Transverse colon (tissue), 4 donors: Measurements from ENCODE around the gene HS1BP3. TPM values are rescaled to one million over a fixed set of nuclear protein-coding genes. Genes with fewer than 3 reads are reported as not detected.

Source experiments
- DNase-seq: peaks from one replicate; pipeline ENCODE4 v3.0.0-alpha.2; 2019
- H3K27ac ChIP-seq, 4 donors: fragments of 200-600 bp; sonication (generic); 2 replicates each; pipeline ENCODE4 v1.5.1; 2016 to 2018; ENCODE audit warnings: inconsistent platforms in 4 of 4
- H3K27me3 ChIP-seq: fragments of 200-600 bp; sonication (generic); 2 replicates; pipeline ENCODE4 v1.5.1; 2017; ENCODE audit warnings: inconsistent platforms
- H3K36me3 ChIP-seq, 4 donors: fragments of 200-600 bp; sonication (generic); 2 replicates each; pipeline ENCODE4 v1.5.1; 2017 to 2019; ENCODE audit warnings: inconsistent platforms in 4 of 4
- H3K4me1 ChIP-seq, 4 donors: fragments of 200-600 bp; sonication (generic); 2 replicates each; pipeline ENCODE4 v1.5.1; 2017 to 2020; ENCODE audit warnings: inconsistent platforms in 4 of 4
- H3K4me3 ChIP-seq, 4 donors: fragments of 200-600 bp; sonication (generic); 1 replicate in 1 of 4; 2 replicates in 3 of 4; pipeline versions ENCODE4 v1.5.1 to v1.6.1; 2017 to 2019; ENCODE audit warnings: inconsistent platforms in 4 of 4
- H3K9me3 ChIP-seq, 2 donors: fragments of 200-600 bp; sonication (generic); 2 replicates each; pipeline ENCODE4 v1.5.1; 2017 to 2019; ENCODE audit warnings: inconsistent platforms in 2 of 2
- EP300 ChIP-seq: sonication (generic); formaldehyde crosslinking; IDR thresholded peaks from one replicate; pipeline ENCODE4 v1.6.1; 2017; ENCODE audit warnings: antibody characterized with exemption, low read depth
- POLR2A ChIP-seq: fragments of 450-650 bp; IDR thresholded peaks from one replicate; pipeline ENCODE4 v1.6.1; 2016; ENCODE audit warnings: antibody characterized with exemption, mild to moderate bottlenecking, moderate library complexity
- POLR2AphosphoS5 ChIP-seq, 3 donors: sonication (generic); formaldehyde crosslinking; IDR thresholded peaks; one replicate each; pipeline ENCODE4 v1.6.1; 2016; ENCODE audit warnings: antibody characterized with exemption in 3 of 3
- WGBS, 2 donors: methylation state at CpG; one replicate each; pipeline ENCODE4 v1.1.5; 2018; ENCODE audit warnings: low coverage in 1 of 2; 5-methylcytosine and 5-hydroxymethylcytosine counted together
- in situ Hi-C, 4 donors: fragments of 200-750 bp; cut with MboI; loops; one replicate each; pipeline versions ENCODE4 v1.15.0 to v1.15.1; 2017; ENCODE audit warnings: low sequenced_read_pairs in 3 of 4, low pct_ligation_motif_present in 1 of 4, low pct_unique_long_range_greater_than_20kb in 1 of 4
- intact Hi-C: fragments of 100-400 bp; cut with DNase I; formaldehyde crosslinking; loops from one replicate; pipeline ENCODE4 v1.15.1; 2023; ENCODE audit warnings: low total_unique reads
- total RNA-seq, 4 donors: library from RNA; depleted of rRNA; stranded (reverse); fragments of >200 nt; gene quantifications; one replicate each; pipeline ENCODE4 v1.1.0, GENCODE V29; 2016
- TF ChIP-seq, protein P1 (sequence below), 5 experiments: fragments of 200-600 bp in 3 of 5; fragments of 450-650 bp in 2 of 5; sonication (generic) in 3 of 5; IDR thresholded peaks; 1 replicate in 2 of 5; 2 replicates in 3 of 5; pipeline ENCODE4 v1.5.1; 2016 to 2017; ENCODE audit warnings: antibody characterized with exemption in 5 of 5, inconsistent platforms in 3 of 5, mild to moderate bottlenecking in 2 of 5, moderate library complexity in 1 of 5

HS1BP3 gene
- total RNA-seq, 4 donors from 2014 or later = 29.5 to 44.2 (median 33.1) TPM

GRCh38 chr2:20574930-20575329, 76.0 kb downstream of the HS1BP3 start:
- intact Hi-C loops = no loop called here
- H3K27ac ChIP-seq = peak overlapping the region in 3 of 4 donors; percentile 50 to 69 (median 62)

GRCh38 chr2:20574423-20574911, 76.4 kb downstream of the HS1BP3 start:
- Histone ChIP-seq H3K9me3 (no peaks in the 10 kb centered on the region), H3K27ac (peak overlapping the region; percentile 37 to 69 (median 56)), H3K36me3 (no peaks in the 10 kb centered on the region), H3K4me1 (peaks cover 19 to 32% (median 23%) of the 10 kb centered on the region in 4 donors), H3K27me3 (no peaks in the 10 kb centered on the region), H3K4me3 (no peak overlapping the region)
- intact Hi-C loops = no loop called here
- 87 to 100% methylated on average over 1 to 5 of the region's 5 CpGs for WGBS, 2 donors
- TF ChIP-seq POLR2A (no peak), POLR2AphosphoS5 (IDR thresholded peaks at IDR 0.05) (no peak), EP300 (no peak)
- TF ChIP-seq, protein P1, sequence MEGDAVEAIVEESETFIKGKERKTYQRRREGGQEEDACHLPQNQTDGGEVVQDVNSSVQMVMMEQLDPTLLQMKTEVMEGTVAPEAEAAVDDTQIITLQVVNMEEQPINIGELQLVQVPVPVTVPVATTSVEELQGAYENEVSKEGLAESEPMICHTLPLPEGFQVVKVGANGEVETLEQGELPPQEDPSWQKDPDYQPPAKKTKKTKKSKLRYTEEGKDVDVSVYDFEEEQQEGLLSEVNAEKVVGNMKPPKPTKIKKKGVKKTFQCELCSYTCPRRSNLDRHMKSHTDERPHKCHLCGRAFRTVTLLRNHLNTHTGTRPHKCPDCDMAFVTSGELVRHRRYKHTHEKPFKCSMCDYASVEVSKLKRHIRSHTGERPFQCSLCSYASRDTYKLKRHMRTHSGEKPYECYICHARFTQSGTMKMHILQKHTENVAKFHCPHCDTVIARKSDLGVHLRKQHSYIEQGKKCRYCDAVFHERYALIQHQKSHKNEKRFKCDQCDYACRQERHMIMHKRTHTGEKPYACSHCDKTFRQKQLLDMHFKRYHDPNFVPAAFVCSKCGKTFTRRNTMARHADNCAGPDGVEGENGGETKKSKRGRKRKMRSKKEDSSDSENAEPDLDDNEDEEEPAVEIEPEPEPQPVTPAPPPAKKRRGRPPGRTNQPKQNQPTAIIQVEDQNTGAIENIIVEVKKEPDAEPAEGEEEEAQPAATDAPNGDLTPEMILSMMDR (IDR thresholded peaks at IDR 0.05) = no peak
- in situ Hi-C loops = no loop called here
- no peak for DNase-seq

More at GRCh38 chr2:20574930-20575329, 76.0 kb downstream of the HS1BP3 start:
- Histone ChIP-seq H3K9me3 (no peaks in the 10 kb centered on the region), H3K4me1 (peaks cover 23 to 37% (median 27%) of the 10 kb centered on the region in 4 donors), H3K27me3 (no peaks in the 10 kb centered on the region), H3K4me3 (no peak overlapping the region), H3K36me3 (no peaks in the 10 kb centered on the region)
- TF ChIP-seq EP300 = no peak
- TF ChIP-seq, protein P1 (IDR thresholded peaks at IDR 0.05) = no peak
- TF ChIP-seq POLR2AphosphoS5 (IDR thresholded peaks at IDR 0.05) = no peak
- TF ChIP-seq POLR2A = no peak
- 97% methylated on average over 6 of the region's 6 CpGs; no CpG with 5 or more reads in 1 of the 2 donors for WGBS, 2 donors
- in situ Hi-C loops = no loop called here
- no peak for DNase-seq

- H3K36me3 ChIP-seq = no peaks in the 10 kb centered on the region
- H3K4me3 ChIP-seq = no peak overlapping the region
- H3K4me1 ChIP-seq = peaks cover 14 to 27% (median 18%) of the 10 kb centered on the region in 4 donors
- no peaks in the 10 kb centered on the region for H3K27me3 ChIP-seq
- DNase-seq = peak; percentile 33
- WGBS, 2 donors = 73 to 88% methylated on average over 2 to 10 of the region's 10 CpGs
- intact Hi-C loops = no loop called here
- TF ChIP-seq POLR2AphosphoS5 (IDR thresholded peaks at IDR 0.05) (peak in 1 of 3 donors; percentile 52), EP300 (no peak)
- in situ Hi-C loops = no loop called here
- H3K9me3 ChIP-seq = no peaks in the 10 kb centered on the region
- H3K27ac ChIP-seq = peak overlapping the region; percentile 37 to 69 (median 56)
Observed at GRCh38 chr2:20573620-20574422, 77.1 kb downstream of the HS1BP3 start.

DNA sequence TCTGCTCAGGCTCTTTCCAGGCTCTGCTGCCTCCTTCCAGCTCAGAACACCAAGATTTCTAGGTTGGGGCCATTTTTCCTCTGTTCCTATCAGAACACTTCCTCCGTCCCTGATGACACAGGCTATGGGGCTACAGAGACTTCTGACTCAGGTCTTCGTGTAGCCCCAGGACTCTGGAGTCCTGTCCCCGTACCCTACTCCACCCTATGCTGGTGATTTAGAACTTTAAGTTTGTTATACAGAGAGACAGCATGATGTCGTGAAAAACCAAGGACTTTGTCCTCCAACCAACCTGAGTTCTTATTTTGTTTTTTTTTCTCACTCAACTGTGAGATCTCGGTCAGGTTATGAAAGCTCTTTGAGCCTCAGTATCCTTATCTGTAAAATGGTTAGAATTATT, 78.7 kb downstream of the HS1BP3 start:
- H3K27me3 ChIP-seq = no peaks in the 10 kb centered on the region
- in situ Hi-C loops (no loop called here), intact Hi-C loops (no loop called here)
- H3K4me1 ChIP-seq = peaks cover 11 to 20% (median 13%) of the 10 kb centered on the region in 4 donors
- H3K36me3 ChIP-seq = no peaks in the 10 kb centered on the region
- WGBS, 2 donors = 79 to 85% methylated on average over 3 to 5 of the region's 5 CpGs
- no peaks in the 10 kb centered on the region for H3K9me3 ChIP-seq
- DNase-seq = no peak
- TF ChIP-seq POLR2A (no peak), EP300 (no peak), POLR2AphosphoS5 (IDR thresholded peaks at IDR 0.05) (no peak)
- TF ChIP-seq, protein P1 (IDR thresholded peaks at IDR 0.05) = no peak
- H3K27ac ChIP-seq = no peak overlapping the region
- no peak overlapping the region for H3K4me3 ChIP-seq
